Mammary epithelial cell (primary cell): Measurements from ENCODE around the gene ADAMTSL2.

Source experiments
- EZH2 ChIP-seq: IDR thresholded peaks from 2 replicates; pipeline ENCODE4 v1.6.1; 2012; ENCODE audit warnings: low read length, inconsistent platforms, borderline replicate concordance
- TF ChIP-seq, protein P1 (sequence below), 2 donors: IDR thresholded peaks in 1 of 2; conservative IDR thresholded peaks in 1 of 2; 2 replicates each; pipeline ENCODE4 v1.5.1; 2011 to 2012; ENCODE audit warnings: inconsistent platforms in 2 of 2, low read length in 2 of 2, mild to moderate bottlenecking in 2 of 2, control low read depth in 1 of 2, low read depth in 1 of 2; ENCODE audit not compliant: insufficient read depth in 1 of 2; ENCODE audit errors: extremely low read depth in 1 of 2

DNA sequence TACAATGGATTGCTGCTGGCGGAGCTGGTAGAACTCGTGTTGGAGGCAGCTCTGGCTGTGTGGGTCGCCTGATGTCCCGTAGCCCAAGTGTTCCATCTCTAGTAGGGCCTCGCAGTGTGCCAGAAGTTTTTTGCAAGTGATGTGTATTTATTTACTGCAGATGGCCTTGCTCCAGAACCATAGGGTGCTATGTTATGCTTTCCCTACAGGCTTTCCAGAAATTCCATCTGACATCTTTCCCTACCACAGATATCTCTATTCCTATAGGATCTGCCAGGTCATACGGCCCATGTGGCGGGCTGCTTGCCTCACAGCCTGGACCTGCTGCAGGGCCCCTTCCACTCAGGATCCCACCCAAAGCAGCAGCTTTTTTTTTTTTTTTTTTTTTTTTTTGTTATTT lies 16.9 kb downstream of the ADAMTSL2 start:
- TF ChIP-seq, protein P1, sequence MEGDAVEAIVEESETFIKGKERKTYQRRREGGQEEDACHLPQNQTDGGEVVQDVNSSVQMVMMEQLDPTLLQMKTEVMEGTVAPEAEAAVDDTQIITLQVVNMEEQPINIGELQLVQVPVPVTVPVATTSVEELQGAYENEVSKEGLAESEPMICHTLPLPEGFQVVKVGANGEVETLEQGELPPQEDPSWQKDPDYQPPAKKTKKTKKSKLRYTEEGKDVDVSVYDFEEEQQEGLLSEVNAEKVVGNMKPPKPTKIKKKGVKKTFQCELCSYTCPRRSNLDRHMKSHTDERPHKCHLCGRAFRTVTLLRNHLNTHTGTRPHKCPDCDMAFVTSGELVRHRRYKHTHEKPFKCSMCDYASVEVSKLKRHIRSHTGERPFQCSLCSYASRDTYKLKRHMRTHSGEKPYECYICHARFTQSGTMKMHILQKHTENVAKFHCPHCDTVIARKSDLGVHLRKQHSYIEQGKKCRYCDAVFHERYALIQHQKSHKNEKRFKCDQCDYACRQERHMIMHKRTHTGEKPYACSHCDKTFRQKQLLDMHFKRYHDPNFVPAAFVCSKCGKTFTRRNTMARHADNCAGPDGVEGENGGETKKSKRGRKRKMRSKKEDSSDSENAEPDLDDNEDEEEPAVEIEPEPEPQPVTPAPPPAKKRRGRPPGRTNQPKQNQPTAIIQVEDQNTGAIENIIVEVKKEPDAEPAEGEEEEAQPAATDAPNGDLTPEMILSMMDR (conservative IDR thresholded peaks at IDR 0.05 in 1 of 2, IDR thresholded peaks at IDR 0.05 in 1 of 2; ENCODE audit: extremely low read depth in 1 of 2, insufficient read depth in 1 of 2, low read depth in 1 of 2, low read length in 2 of 2): no peak
- no peak for TF ChIP-seq EZH2
